Duodenal mucosa (tissue), 2 donors: Measurements from ENCODE around the gene NPBWR2.

Source experiments
- H3K27ac ChIP-seq: one replicate; pipeline ENCODE4 v1.7.0; 2013; ENCODE audit warnings: low read depth, low read length
- H3K27me3 ChIP-seq, 2 donors: one replicate each; pipeline ENCODE4 v1.7.0; 2013; ENCODE audit warnings: low read length in 2 of 2, control low read depth in 1 of 2; ENCODE audit not compliant: insufficient read depth in 2 of 2, control insufficient read depth in 1 of 2
- H3K36me3 ChIP-seq, 2 donors: one replicate each; pipeline ENCODE4 v1.7.0; 2013; ENCODE audit warnings: low read length in 2 of 2, control low read depth in 1 of 2; ENCODE audit not compliant: insufficient read depth in 2 of 2, control insufficient read depth in 1 of 2
- H3K4me1 ChIP-seq, 2 donors: one replicate each; pipeline ENCODE4 v1.7.0; 2013; ENCODE audit warnings: low read length in 2 of 2, control low read depth in 1 of 2; ENCODE audit not compliant: insufficient read depth in 2 of 2, control insufficient read depth in 1 of 2
- H3K4me3 ChIP-seq, 2 donors: one replicate each; pipeline ENCODE4 v1.7.0; 2013; ENCODE audit warnings: low read length in 2 of 2, low read depth in 1 of 2
- H3K9ac ChIP-seq, 2 donors: one replicate each; pipeline ENCODE4 v1.7.0; 2013; ENCODE audit warnings: low read length in 2 of 2, low read depth in 1 of 2
- H3K9me3 ChIP-seq, 2 donors: one replicate each; pipeline ENCODE4 v1.7.0; 2013; ENCODE audit warnings: low read length in 2 of 2, control low read depth in 1 of 2; ENCODE audit not compliant: control insufficient read depth in 1 of 2

Gene NPBWR2

GRCh38 chr20:64106981-64107735 is at the start of gene NPBWR2:
Gene NPBWR2 (minus strand): TSS chr20:64107565. CDS start chr20:64106831, 734 bp downstream.
- H3K9ac ChIP-seq: no peak within 1 kb of the TSS
- no peak within 1 kb of the TSS for H3K4me3 ChIP-seq
- H3K4me1 ChIP-seq: no peaks in the 10 kb centered on the region
- H3K9me3 ChIP-seq: no peaks in the 10 kb centered on the region
- no peak within 1 kb of the TSS for H3K27ac ChIP-seq
- H3K36me3 ChIP-seq: no peaks in the 10 kb centered on the region
- H3K27me3 ChIP-seq: peaks cover 10 to 12% of the 10 kb centered on the region in 2 donors

GRCh38 chr20:64156136-64156885 is 48.9 kb upstream of the NPBWR2 start:
- Histone ChIP-seq H3K36me3 (no peaks in the 10 kb centered on the region), H3K27ac (no peak overlapping the region), H3K9ac (no peak overlapping the region), H3K4me1 (no peaks in the 10 kb centered on the region), H3K9me3 (no peaks in the 10 kb centered on the region), H3K27me3 (peaks cover 17 to 22% of the 10 kb centered on the region in 2 donors), H3K4me3 (no peak overlapping the region)

GRCh38 chr20:64155258-64156135 is 48.1 kb upstream of the NPBWR2 start:
- no peak overlapping the region for H3K4me3 ChIP-seq
- H3K36me3 ChIP-seq: no peaks in the 10 kb centered on the region
- H3K9me3 ChIP-seq: no peaks in the 10 kb centered on the region
- no peak overlapping the region for H3K27ac ChIP-seq
- H3K4me1 ChIP-seq: no peaks in the 10 kb centered on the region
- peaks cover 11 to 16% of the 10 kb centered on the region in 2 donors for H3K27me3 ChIP-seq
- H3K9ac ChIP-seq: no peak overlapping the region

- Histone ChIP-seq H3K9ac (no peak overlapping the region), H3K36me3 (no peaks in the 10 kb centered on the region), H3K4me1 (no peaks in the 10 kb centered on the region), H3K9me3 (no peaks in the 10 kb centered on the region), H3K27ac (no peak overlapping the region), H3K27me3 (peaks cover 7 to 8% of the 10 kb centered on the region in 2 donors), H3K4me3 (no peak overlapping the region)
Observed at GRCh38 chr20:64154590-64155257, 47.4 kb upstream of the NPBWR2 start.

- no peaks in the 10 kb centered on the region for H3K4me1 ChIP-seq
- no peak overlapping the region for H3K9ac ChIP-seq
- H3K36me3 ChIP-seq: no peaks in the 10 kb centered on the region
- H3K9me3 ChIP-seq: peaks cover 0 to 4% of the 10 kb centered on the region in 2 donors
- H3K27ac ChIP-seq: no peak overlapping the region
- H3K4me3 ChIP-seq: no peak overlapping the region
- H3K27me3 ChIP-seq: peaks cover 0 to 1% of the 10 kb centered on the region in 2 donors
Observed at GRCh38 chr20:64153861-64154589, 46.7 kb upstream of the NPBWR2 start.

GRCh38 chr20:64153410-64153809 is 46.0 kb upstream of the NPBWR2 start:
- Histone ChIP-seq H3K4me1 (no peaks in the 10 kb centered on the region), H3K9ac (no peak overlapping the region), H3K4me3 (no peak overlapping the region), H3K27ac (no peak overlapping the region), H3K27me3 (no peaks in the 10 kb centered on the region), H3K36me3 (no peaks in the 10 kb centered on the region), H3K9me3 (peaks cover 0 to 4% of the 10 kb centered on the region in 2 donors)

- Histone ChIP-seq H3K36me3 (no peaks in the 10 kb centered on the region), H3K9me3 (peaks cover 0 to 4% of the 10 kb centered on the region in 2 donors), H3K4me1 (no peaks in the 10 kb centered on the region), H3K27me3 (peaks cover 0 to 3% of the 10 kb centered on the region in 2 donors), H3K9ac (no peak overlapping the region), H3K4me3 (no peak overlapping the region), H3K27ac (no peak overlapping the region)
Observed at GRCh38 chr20:64152906-64153305, 45.5 kb upstream of the NPBWR2 start.

- H3K36me3 ChIP-seq: no peaks in the 10 kb centered on the region
- H3K9ac ChIP-seq: no peak overlapping the region
- H3K4me1 ChIP-seq: no peaks in the 10 kb centered on the region
- no peak overlapping the region for H3K4me3 ChIP-seq
- no peak overlapping the region for H3K27ac ChIP-seq
- peaks cover 0 to 4% of the 10 kb centered on the region in 2 donors for H3K27me3 ChIP-seq
- H3K9me3 ChIP-seq: peaks cover 0 to 4% of the 10 kb centered on the region in 2 donors
Observed at GRCh38 chr20:64151633-64152530, 44.5 kb upstream of the NPBWR2 start.
